H9 (cell line): ENCODE measurements around the gene MYO1D. TPM values are rescaled to one million over a fixed set of nuclear protein-coding genes. Genes with fewer than 3 reads are reported as not detected.
"Not testable (repeated sequence)": the region's sequence is repeated elsewhere in the genome, so short reads cannot be mapped to it uniquely, and the experiment has no call there.

ENCODE experiments used
- DNase-seq: peaks from one replicate; pipeline ENCODE4 v3.0.0-alpha.2; 2017
- H2AFZ ChIP-seq: one replicate; pipeline ENCODE4 v1.6.1; 2013; ENCODE audit warnings: mild to moderate bottlenecking, low read length, control low read depth, moderate library complexity
- H2AK5ac ChIP-seq: 2 replicates; pipeline ENCODE4 v1.6.1; 2013; ENCODE audit warnings: low read length, control low read depth, mixed read lengths; ENCODE audit not compliant: insufficient read length
- H2BK120ac ChIP-seq: one replicate; pipeline ENCODE4 v1.6.1; 2013; ENCODE audit warnings: low read depth, mild to moderate bottlenecking, low read length, control low read depth, inconsistent platforms; ENCODE audit not compliant: poor library complexity, severe bottlenecking
- H2BK12ac ChIP-seq: 2 replicates; pipeline ENCODE4 v1.6.1; 2013; ENCODE audit warnings: low read length, control low read depth, mixed read lengths, low read depth; ENCODE audit not compliant: insufficient read length
- H2BK15ac ChIP-seq: 2 replicates; pipeline ENCODE4 v1.6.1; 2013; ENCODE audit warnings: low read depth, low read length, control low read depth
- H2BK20ac ChIP-seq: one replicate; pipeline ENCODE4 v1.6.1; 2013; ENCODE audit warnings: low read depth, mild to moderate bottlenecking, low read length, control low read depth, inconsistent platforms; ENCODE audit not compliant: poor library complexity, severe bottlenecking
- H2BK5ac ChIP-seq: 2 replicates; pipeline ENCODE4 v1.6.1; 2013; ENCODE audit warnings: low read length, control low read depth, mixed read lengths; ENCODE audit not compliant: insufficient read length
- H3K14ac ChIP-seq: 2 replicates; pipeline ENCODE4 v1.6.1; 2013; ENCODE audit warnings: low read length, control low read depth; ENCODE audit not compliant: insufficient read depth
- H3K18ac ChIP-seq: 2 replicates; pipeline ENCODE4 v1.6.1; 2013; ENCODE audit warnings: low read depth, mild to moderate bottlenecking, mixed read lengths, low read length, control low read depth; ENCODE audit not compliant: insufficient read length
- H3K23ac ChIP-seq: 2 replicates; pipeline ENCODE4 v1.6.1; 2013; ENCODE audit warnings: low read length, control low read depth, mixed read lengths, low read depth; ENCODE audit not compliant: insufficient read length
- H3K23me2 ChIP-seq: 2 replicates; pipeline ENCODE4 v1.6.1; 2013; ENCODE audit warnings: low read depth, mild to moderate bottlenecking, mixed read lengths, low read length, control low read depth; ENCODE audit not compliant: insufficient read length, poor library complexity, severe bottlenecking
- H3K27ac ChIP-seq: 2 replicates; pipeline ENCODE4 v1.5.1; 2013; ENCODE audit warnings: low read length, control low read depth, mixed read lengths, low read depth; ENCODE audit not compliant: insufficient read length
- H3K27me3 ChIP-seq: 2 replicates; pipeline ENCODE4 v1.6.1; 2013; ENCODE audit warnings: low read length, control low read depth, inconsistent platforms; ENCODE audit not compliant: insufficient read depth
- H3K4ac ChIP-seq: 2 replicates; pipeline ENCODE4 v1.6.1; 2013; ENCODE audit warnings: low read depth, mild to moderate bottlenecking, control low read depth, inconsistent platforms, low read length, moderate library complexity
- H3K4me1 ChIP-seq: 2 replicates; pipeline ENCODE4 v1.6.1; 2013; ENCODE audit warnings: low read length, control low read depth, inconsistent platforms; ENCODE audit not compliant: insufficient read depth
- H3K4me2 ChIP-seq: 2 replicates; pipeline ENCODE4 v1.6.1; 2013; ENCODE audit warnings: low read length, control low read depth, mixed read lengths; ENCODE audit not compliant: insufficient read length, insufficient read depth
- H3K56ac ChIP-seq: 2 replicates; pipeline ENCODE4 v1.6.1; 2013; ENCODE audit warnings: low read depth, mild to moderate bottlenecking, mixed read lengths, low read length, control low read depth; ENCODE audit not compliant: insufficient read length
- H3K79me1 ChIP-seq: 2 replicates; pipeline ENCODE4 v1.6.1; 2013; ENCODE audit warnings: low read depth, mild to moderate bottlenecking, moderate library complexity, low read length, control low read depth, inconsistent platforms; ENCODE audit not compliant: insufficient read depth, poor library complexity, severe bottlenecking
- H3K79me2 ChIP-seq: 2 replicates; pipeline ENCODE4 v1.6.1; 2013; ENCODE audit warnings: low read length, control low read depth, inconsistent platforms; ENCODE audit not compliant: insufficient read depth
- H3K9ac ChIP-seq: 2 replicates; pipeline ENCODE4 v1.6.1; 2013; ENCODE audit warnings: low read length, control low read depth, mixed read lengths; ENCODE audit not compliant: insufficient read length; ENCODE audit errors: extremely low read depth
- H3K9me3 ChIP-seq: one replicate; pipeline ENCODE4 v1.6.1; 2013; ENCODE audit warnings: low read depth, low read length, inconsistent platforms; ENCODE audit not compliant: control insufficient read depth
- H3T11ph ChIP-seq: one replicate; pipeline ENCODE4 v1.6.1; 2013; ENCODE audit warnings: mild to moderate bottlenecking, low read length, control low read depth, inconsistent platforms
- H4K20me1 ChIP-seq: one replicate; pipeline ENCODE4 v1.6.1; 2013; ENCODE audit not compliant: control insufficient read depth, insufficient read length, insufficient read depth
- H4K5ac ChIP-seq: 2 replicates; pipeline ENCODE4 v1.6.1; 2013; ENCODE audit warnings: low read depth, mild to moderate bottlenecking, mixed read lengths, low read length, control low read depth; ENCODE audit not compliant: insufficient read length
- H4K8ac ChIP-seq: replicated peaks from 2 replicates; pipeline ENCODE4 v1.6.1; 2013; ENCODE audit warnings: low read length, control low read depth, mixed read lengths, low read depth; ENCODE audit not compliant: insufficient read length
- H4K91ac ChIP-seq: 2 replicates; pipeline ENCODE4 v1.6.1; 2013; ENCODE audit warnings: low read depth, mild to moderate bottlenecking, moderate library complexity, mixed read lengths, low read length, control low read depth; ENCODE audit not compliant: insufficient read length
- H3K27ac Mint-ChIP-seq, 3 experiments: 2 replicates in 2 of 3; 3 replicates in 1 of 3; pipeline ENCODE4 v1.8.0; 2020 to 2021; ENCODE audit warnings: mixed read lengths in 3 of 3, mild to moderate bottlenecking in 1 of 3, moderate library complexity in 1 of 3
- H3K27me3 Mint-ChIP-seq: 2 replicates; pipeline ENCODE4 v1.8.0; 2021; ENCODE audit warnings: low read depth, mild to moderate bottlenecking, moderate library complexity, mixed read lengths
- H3K36me3 Mint-ChIP-seq, 3 experiments: 2 replicates in 2 of 3; 3 replicates in 1 of 3; pipeline ENCODE4 v1.8.0; 2020 to 2021; ENCODE audit warnings: low read depth in 3 of 3, mixed read lengths in 3 of 3; ENCODE audit not compliant: insufficient read depth in 1 of 3
- H3K4me1 Mint-ChIP-seq, 2 experiments: 2 replicates each; pipeline ENCODE4 v1.8.0; 2020; ENCODE audit warnings: mixed read lengths in 2 of 2
- H3K4me3 Mint-ChIP-seq, 2 experiments: 2 replicates in 1 of 2; 3 replicates in 1 of 2; pipeline ENCODE4 v1.8.0; 2020 to 2021; ENCODE audit warnings: mild to moderate bottlenecking in 2 of 2, mixed read lengths in 2 of 2, moderate library complexity in 1 of 2
- H3K9me3 Mint-ChIP-seq, 2 experiments: 2 replicates in 1 of 2; 3 replicates in 1 of 2; pipeline ENCODE4 v1.8.0; 2020; ENCODE audit warnings: mild to moderate bottlenecking in 2 of 2, mixed read lengths in 2 of 2, moderate library complexity in 1 of 2
- WGBS: extraction: QIAGEN DNeasy Blood & Tissue Kit; methylation state at CpG from one replicate; pipeline ENCODE4 v1.1.7; 2013; ENCODE audit warnings: missing lambda C conversion rate, low lambda C conversion rate, mixed read lengths; ENCODE audit not compliant: insufficient read length; ENCODE audit errors: extremely low coverage; 5-methylcytosine and 5-hydroxymethylcytosine counted together
- total RNA-seq: library from RNA; stranded (reverse); gene quantifications from 2 replicates; pipeline ENCODE4 v1.2.1, GENCODE V29; 2021

The MYO1D gene
- total RNA-seq, 1 experiment from 2014 or later: 19.0 TPM

DNA sequence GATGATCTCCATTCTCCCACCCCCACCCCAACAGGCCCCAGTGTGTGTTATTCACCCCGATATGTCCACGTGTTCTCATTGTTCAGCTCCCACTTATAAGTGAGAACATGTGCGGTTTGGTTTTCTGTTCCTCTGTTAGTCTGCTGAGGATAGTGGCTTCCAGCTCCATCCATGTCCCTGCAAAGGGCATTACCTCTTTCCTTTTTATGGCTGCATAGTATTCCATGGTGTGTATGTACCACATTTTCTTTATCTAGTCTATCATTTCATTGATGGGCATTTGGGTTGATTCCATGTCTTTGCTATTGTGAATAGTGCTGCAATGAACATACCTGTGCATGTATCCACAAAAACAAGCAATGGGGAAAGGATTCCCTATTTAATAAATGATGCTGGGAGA is 162.7 kb downstream of the MYO1D start:
- not testable (repeated sequence) for H2BK120ac ChIP-seq, H2AFZ ChIP-seq, H3K4me2 ChIP-seq, H3K79me1 ChIP-seq, H4K5ac ChIP-seq, H2BK15ac ChIP-seq, H3K4me1 ChIP-seq, H3K4me3 Mint-ChIP-seq, H3K23ac ChIP-seq, H3K56ac ChIP-seq, H3K14ac ChIP-seq, H4K8ac ChIP-seq, H3K18ac ChIP-seq, H2BK12ac ChIP-seq, H3K27me3 ChIP-seq, H3K4ac ChIP-seq, H4K20me1 ChIP-seq, H3K27ac ChIP-seq, H3K9ac ChIP-seq, H2BK5ac ChIP-seq, H3K79me2 ChIP-seq, H3K9me3 Mint-ChIP-seq, H3T11ph ChIP-seq, H3K27ac Mint-ChIP-seq, H3K23me2 ChIP-seq, H3K27me3 Mint-ChIP-seq, H3K9me3 ChIP-seq, H2AK5ac ChIP-seq, DNase-seq, H4K91ac ChIP-seq, H3K4me1 Mint-ChIP-seq, H2BK20ac ChIP-seq
- peaks cover 6 to 32% (median 19%) of the 10 kb centered on the region in 3 experiments for H3K36me3 Mint-ChIP-seq
- WGBS: no CpG with 5 or more reads among the region's 3 CpGs
